ENCODE measurements around the gene TMEM187. TPM values are rescaled to one million over a fixed set of nuclear protein-coding genes. Genes with fewer than 3 reads are reported as not detected.

TMEM187 gene
- polyA plus RNA-seq, 1 experiment: 3.2 TPM

DNA sequence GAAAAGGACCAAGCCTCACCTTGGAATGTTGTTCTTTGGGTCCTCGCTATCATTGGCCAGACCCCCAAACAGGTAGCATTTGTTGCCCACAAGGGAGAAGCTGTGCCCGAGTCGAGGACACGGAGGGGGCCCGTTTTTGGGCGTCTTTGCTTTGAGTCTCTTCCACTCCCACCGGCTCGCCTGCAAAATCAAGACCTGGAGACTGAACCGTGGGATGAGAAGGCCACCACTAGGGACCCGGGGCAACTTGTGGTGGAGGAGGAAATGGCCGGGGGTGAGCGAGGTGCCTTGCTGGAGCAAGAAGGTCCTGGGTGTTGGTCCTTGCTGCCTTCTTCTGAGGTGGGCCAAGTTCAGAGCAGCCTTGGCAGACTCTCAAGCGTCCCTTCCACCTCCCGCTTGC lies 8.4 kb upstream of the TMEM187 start:
- Histone ChIP-seq H3K4me3 (ENCODE audit: low read depth, low read length) (no peak overlapping the region), H3K27ac (ENCODE audit: low read depth, low read length) (no peak overlapping the region), H3K27me3 (ENCODE audit: control insufficient read depth, insufficient read depth, low read length) (no peaks in the 10 kb centered on the region), H3K9me3 (ENCODE audit: control insufficient read depth, insufficient read depth, low read length) (no peaks in the 10 kb centered on the region)
- ChIA-PET CTCF (no interaction called here), POLR2A (no interaction called here)
- TF ChIP-seq CTCF (IDR thresholded peaks at IDR 0.05; ENCODE audit: low read depth, low read length): no peak
- DNase-seq (ENCODE audit: low read depth, low spot score): no peak

DNA sequence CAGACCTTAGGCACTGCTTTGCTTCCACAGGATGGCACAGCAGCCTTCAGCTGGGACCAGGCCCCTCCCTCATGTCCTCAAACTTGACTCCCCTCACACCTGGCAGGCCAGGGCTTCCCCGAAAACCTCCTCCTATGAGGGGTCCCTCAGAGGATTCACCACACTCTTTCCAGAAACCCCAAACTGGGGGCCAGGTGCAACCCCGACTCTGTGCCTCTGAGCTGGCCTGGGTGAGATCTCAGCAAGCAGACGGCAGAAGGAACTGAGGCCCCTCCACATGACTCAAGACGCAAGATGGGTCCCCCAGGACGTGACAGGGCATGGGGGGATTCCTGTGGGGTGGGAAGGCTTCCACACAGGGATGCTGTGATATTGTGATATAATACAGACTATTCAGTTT lies 7.1 kb upstream of the TMEM187 start:
- CTCF ChIA-PET: interaction anchor here (1.9 kb wide), 1 partner anchor 15 kb away, joined by 6 read pairs; no protein-coding TSS in a partner anchor
- Histone ChIP-seq H3K9me3 (ENCODE audit: control insufficient read depth, insufficient read depth, low read length) (no peaks in the 10 kb centered on the region; the same call in 1 of the 2 replicates), H3K27ac (ENCODE audit: low read depth, low read length) (no peak overlapping the region), H3K27me3 (ENCODE audit: control insufficient read depth, insufficient read depth, low read length) (no peaks in the 10 kb centered on the region), H3K4me3 (ENCODE audit: low read depth, low read length) (no peak overlapping the region)
- POLR2A ChIA-PET: no interaction called here
- no peak for TF ChIP-seq CTCF (IDR thresholded peaks at IDR 0.05; ENCODE audit: low read depth, low read length)
- no peak for DNase-seq (ENCODE audit: low read depth, low spot score)

GRCh38 chrX:153966283-153966688 lies 6.3 kb upstream of the TMEM187 start:
- CTCF ChIA-PET: interaction anchor here (0.9 to 1.9 kb wide), 4 partner anchors 15 to 407 kb away, joined by 3 to 9 read pairs (median 4); no protein-coding TSS in a partner anchor
- no peaks in the 10 kb centered on the region; the same call in 1 of the 2 replicates for H3K9me3 ChIP-seq (ENCODE audit: control insufficient read depth, insufficient read depth, low read length)
- H3K27ac ChIP-seq (ENCODE audit: low read depth, low read length): no peak overlapping the region
- POLR2A ChIA-PET: no interaction called here
- no peak overlapping the region for H3K4me3 ChIP-seq (ENCODE audit: low read depth, low read length)
- no peak for TF ChIP-seq CTCF (IDR thresholded peaks at IDR 0.05; ENCODE audit: low read depth, low read length)
- H3K27me3 ChIP-seq (ENCODE audit: control insufficient read depth, insufficient read depth, low read length): no peaks in the 10 kb centered on the region
- no peak for DNase-seq (ENCODE audit: low read depth, low spot score)

DNA sequence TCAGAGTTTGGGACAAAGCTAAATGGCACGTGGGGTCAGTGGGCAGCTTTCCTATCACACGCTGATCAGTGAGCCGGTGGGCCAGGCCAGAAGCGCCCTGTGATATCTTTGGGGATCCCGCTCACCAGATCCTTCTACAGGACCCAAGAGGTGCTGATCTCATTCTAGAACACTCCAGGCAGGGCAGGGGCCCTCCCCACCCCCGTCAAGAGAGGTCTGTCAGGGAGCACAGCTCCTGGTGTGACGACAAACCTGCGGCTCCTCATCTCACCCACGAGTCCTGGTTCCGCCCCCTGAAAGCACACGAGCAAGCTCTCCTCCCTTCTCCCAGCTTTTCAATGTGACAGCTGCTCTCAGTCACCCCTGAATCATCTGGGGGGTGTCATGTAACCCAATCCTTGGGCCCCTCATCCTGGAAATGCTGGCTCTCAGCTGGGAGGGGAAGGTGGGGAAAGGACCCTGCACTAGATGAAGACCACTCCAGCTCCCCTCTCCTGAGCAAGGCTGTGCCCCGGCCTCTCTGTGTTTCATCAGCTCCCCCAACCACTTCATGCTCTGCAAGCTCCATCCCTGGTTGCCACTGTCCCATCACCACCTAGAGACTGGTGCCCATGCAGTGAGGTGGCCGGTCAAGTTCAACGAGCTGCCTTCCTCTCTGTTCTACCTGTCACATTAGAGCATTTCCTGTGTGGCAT lies 5.6 kb upstream of the TMEM187 start:
- POLR2A ChIA-PET: interaction anchor here (0.5 kb wide), 1 partner anchor 201 kb away, joined by 4 read pairs; no protein-coding TSS in a partner anchor
- Histone ChIP-seq H3K9me3 (ENCODE audit: control insufficient read depth, insufficient read depth, low read length) (no peaks in the 10 kb centered on the region; the same call in 1 of the 2 replicates), H3K27me3 (ENCODE audit: control insufficient read depth, insufficient read depth, low read length) (no peaks in the 10 kb centered on the region), H3K27ac (ENCODE audit: low read depth, low read length) (no peak overlapping the region), H3K4me3 (ENCODE audit: low read depth, low read length) (no peak overlapping the region; the same call in 1 of the 2 replicates)
- no peak for TF ChIP-seq CTCF (IDR thresholded peaks at IDR 0.05; ENCODE audit: low read depth, low read length)
- no peak for DNase-seq (ENCODE audit: low read depth, low spot score)
- CTCF ChIA-PET: interaction anchor here (0.9 to 1.9 kb wide), 4 partner anchors 16 to 406 kb away, joined by 3 to 9 read pairs (median 4); no protein-coding TSS in a partner anchor

GRCh38 chrX:153967536-153968224 lies 4.9 kb upstream of the TMEM187 start:
- no peaks in the 10 kb centered on the region; the same call in 1 of the 2 replicates for H3K9me3 ChIP-seq (ENCODE audit: control insufficient read depth, insufficient read depth, low read length)
- H3K4me3 ChIP-seq (ENCODE audit: low read depth, low read length): no peak overlapping the region; the same call in 1 of the 2 replicates
- ChIA-PET CTCF (interaction anchor here (1.2 to 1.9 kb wide), 2 partner anchors 17 to 21 kb away, joined by 6 to 7 read pairs; no protein-coding TSS in a partner anchor), POLR2A (interaction anchor here (0.6 kb wide), 1 partner anchor 129 kb away, joined by 3 read pairs; no protein-coding TSS in a partner anchor)
- H3K27me3 ChIP-seq (ENCODE audit: control insufficient read depth, insufficient read depth, low read length): no peaks in the 10 kb centered on the region
- H3K27ac ChIP-seq (ENCODE audit: low read depth, low read length): no peak overlapping the region
- no peak for DNase-seq (ENCODE audit: low read depth, low spot score)
- no peak for TF ChIP-seq CTCF (IDR thresholded peaks at IDR 0.05; ENCODE audit: low read depth, low read length)
